ENCODE measurements around the gene PCED1A. TPM values are rescaled to one million over a fixed set of nuclear protein-coding genes. Genes with fewer than 3 reads are reported as not detected.

The PCED1A gene
- total and polyA plus RNA-seq, 2 of the 8 experiments (the other 6 are each of a cell fraction or from before 2014, with no cell fraction given) = 13.4 to 18.9 TPM

GRCh38 chr20:2840138-2840966 lies at the start of gene PCED1A, which contains the start of gene VPS16 (continued):
- TF ChIP-seq, protein P1, sequence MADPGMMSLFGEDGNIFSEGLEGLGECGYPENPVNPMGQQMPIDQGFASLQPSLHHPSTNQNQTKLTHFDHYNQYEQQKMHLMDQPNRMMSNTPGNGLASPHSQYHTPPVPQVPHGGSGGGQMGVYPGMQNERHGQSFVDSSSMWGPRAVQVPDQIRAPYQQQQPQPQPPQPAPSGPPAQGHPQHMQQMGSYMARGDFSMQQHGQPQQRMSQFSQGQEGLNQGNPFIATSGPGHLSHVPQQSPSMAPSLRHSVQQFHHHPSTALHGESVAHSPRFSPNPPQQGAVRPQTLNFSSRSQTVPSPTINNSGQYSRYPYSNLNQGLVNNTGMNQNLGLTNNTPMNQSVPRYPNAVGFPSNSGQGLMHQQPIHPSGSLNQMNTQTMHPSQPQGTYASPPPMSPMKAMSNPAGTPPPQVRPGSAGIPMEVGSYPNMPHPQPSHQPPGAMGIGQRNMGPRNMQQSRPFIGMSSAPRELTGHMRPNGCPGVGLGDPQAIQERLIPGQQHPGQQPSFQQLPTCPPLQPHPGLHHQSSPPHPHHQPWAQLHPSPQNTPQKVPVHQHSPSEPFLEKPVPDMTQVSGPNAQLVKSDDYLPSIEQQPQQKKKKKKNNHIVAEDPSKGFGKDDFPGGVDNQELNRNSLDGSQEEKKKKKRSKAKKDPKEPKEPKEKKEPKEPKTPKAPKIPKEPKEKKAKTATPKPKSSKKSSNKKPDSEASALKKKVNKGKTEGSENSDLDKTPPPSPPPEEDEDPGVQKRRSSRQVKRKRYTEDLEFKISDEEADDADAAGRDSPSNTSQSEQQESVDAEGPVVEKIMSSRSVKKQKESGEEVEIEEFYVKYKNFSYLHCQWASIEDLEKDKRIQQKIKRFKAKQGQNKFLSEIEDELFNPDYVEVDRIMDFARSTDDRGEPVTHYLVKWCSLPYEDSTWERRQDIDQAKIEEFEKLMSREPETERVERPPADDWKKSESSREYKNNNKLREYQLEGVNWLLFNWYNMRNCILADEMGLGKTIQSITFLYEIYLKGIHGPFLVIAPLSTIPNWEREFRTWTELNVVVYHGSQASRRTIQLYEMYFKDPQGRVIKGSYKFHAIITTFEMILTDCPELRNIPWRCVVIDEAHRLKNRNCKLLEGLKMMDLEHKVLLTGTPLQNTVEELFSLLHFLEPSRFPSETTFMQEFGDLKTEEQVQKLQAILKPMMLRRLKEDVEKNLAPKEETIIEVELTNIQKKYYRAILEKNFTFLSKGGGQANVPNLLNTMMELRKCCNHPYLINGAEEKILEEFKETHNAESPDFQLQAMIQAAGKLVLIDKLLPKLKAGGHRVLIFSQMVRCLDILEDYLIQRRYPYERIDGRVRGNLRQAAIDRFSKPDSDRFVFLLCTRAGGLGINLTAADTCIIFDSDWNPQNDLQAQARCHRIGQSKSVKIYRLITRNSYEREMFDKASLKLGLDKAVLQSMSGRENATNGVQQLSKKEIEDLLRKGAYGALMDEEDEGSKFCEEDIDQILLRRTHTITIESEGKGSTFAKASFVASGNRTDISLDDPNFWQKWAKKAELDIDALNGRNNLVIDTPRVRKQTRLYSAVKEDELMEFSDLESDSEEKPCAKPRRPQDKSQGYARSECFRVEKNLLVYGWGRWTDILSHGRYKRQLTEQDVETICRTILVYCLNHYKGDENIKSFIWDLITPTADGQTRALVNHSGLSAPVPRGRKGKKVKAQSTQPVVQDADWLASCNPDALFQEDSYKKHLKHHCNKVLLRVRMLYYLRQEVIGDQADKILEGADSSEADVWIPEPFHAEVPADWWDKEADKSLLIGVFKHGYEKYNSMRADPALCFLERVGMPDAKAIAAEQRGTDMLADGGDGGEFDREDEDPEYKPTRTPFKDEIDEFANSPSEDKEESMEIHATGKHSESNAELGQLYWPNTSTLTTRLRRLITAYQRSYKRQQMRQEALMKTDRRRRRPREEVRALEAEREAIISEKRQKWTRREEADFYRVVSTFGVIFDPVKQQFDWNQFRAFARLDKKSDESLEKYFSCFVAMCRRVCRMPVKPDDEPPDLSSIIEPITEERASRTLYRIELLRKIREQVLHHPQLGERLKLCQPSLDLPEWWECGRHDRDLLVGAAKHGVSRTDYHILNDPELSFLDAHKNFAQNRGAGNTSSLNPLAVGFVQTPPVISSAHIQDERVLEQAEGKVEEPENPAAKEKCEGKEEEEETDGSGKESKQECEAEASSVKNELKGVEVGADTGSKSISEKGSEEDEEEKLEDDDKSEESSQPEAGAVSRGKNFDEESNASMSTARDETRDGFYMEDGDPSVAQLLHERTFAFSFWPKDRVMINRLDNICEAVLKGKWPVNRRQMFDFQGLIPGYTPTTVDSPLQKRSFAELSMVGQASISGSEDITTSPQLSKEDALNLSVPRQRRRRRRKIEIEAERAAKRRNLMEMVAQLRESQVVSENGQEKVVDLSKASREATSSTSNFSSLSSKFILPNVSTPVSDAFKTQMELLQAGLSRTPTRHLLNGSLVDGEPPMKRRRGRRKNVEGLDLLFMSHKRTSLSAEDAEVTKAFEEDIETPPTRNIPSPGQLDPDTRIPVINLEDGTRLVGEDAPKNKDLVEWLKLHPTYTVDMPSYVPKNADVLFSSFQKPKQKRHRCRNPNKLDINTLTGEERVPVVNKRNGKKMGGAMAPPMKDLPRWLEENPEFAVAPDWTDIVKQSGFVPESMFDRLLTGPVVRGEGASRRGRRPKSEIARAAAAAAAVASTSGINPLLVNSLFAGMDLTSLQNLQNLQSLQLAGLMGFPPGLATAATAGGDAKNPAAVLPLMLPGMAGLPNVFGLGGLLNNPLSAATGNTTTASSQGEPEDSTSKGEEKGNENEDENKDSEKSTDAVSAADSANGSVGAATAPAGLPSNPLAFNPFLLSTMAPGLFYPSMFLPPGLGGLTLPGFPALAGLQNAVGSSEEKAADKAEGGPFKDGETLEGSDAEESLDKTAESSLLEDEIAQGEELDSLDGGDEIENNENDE (IDR thresholded peaks at IDR 0.05; ENCODE audit: insufficient replicate concordance, low read length) = no peak
- TF ChIP-seq CHD2 (IDR thresholded peaks at IDR 0.05; ENCODE audit: low read length) (no peak; the same call in 1 of the 2 replicates), CTBP2 (IDR thresholded peaks at IDR 0.05; ENCODE audit: borderline replicate concordance, insufficient read depth, insufficient read length, low read length) (no peak), RAD21 (IDR thresholded peaks at IDR 0.05 in 1 of 2, conservative IDR thresholded peaks at IDR 0.05 in 1 of 2; ENCODE audit: low read depth in 2 of 2, low read length in 2 of 2) (no peak), SIN3A (conservative IDR thresholded peaks at IDR 0.05 in 1 of 2, IDR thresholded peaks at IDR 0.05 in 1 of 2; ENCODE audit: low read depth in 1 of 2, low read length in 2 of 2) (peak; percentile 82 to 83; a peak in 2 of 4 replicates), POLR2AphosphoS5 (IDR thresholded peaks at IDR 0.05; ENCODE audit: low read depth, low read length) (no peak; the same call in 1 of the 2 replicates), RBBP5 (IDR thresholded peaks at IDR 0.05; ENCODE audit: borderline replicate concordance, low read depth, low read length) (peak; percentile 75; the same call in 1 of the 2 replicates), PHF8 (conservative IDR thresholded peaks at IDR 0.05; ENCODE audit: low read depth, low read length) (peak; percentile 74)

All from H1 (cell line).